Measurements from ENCODE around the gene NEUROG1. TPM values are rescaled to one million over a fixed set of nuclear protein-coding genes. Genes with fewer than 3 reads are reported as not detected.

NEUROG1 gene
- total and polyA plus RNA-seq, 4 donors: not detected

GRCh38 chr5:135492319-135492626 lies 43.5 kb downstream of the NEUROG1 start:
- Histone ChIP-seq H3K9ac (ENCODE audit: insufficient read depth in 1 of 2, low read length in 2 of 2) (no peak overlapping the region), H3K27me3 (ENCODE audit: control insufficient read depth in 3 of 3, insufficient read depth in 3 of 3, low read length in 2 of 3) (peaks cover 0 to 44% (median 42%) of the 10 kb centered on the region in 3 donors), H3K27ac (ENCODE audit: low read depth in 1 of 2, low read length in 1 of 2) (peak overlapping the region in 1 of 2 donors; percentile 8), H3K9me3 (ENCODE audit: control insufficient read depth in 4 of 4, insufficient read depth in 3 of 4, low read length in 3 of 4) (peaks cover 0 to 3% (median 0%) of the 10 kb centered on the region in 4 donors), H3K4me3 (no peak overlapping the region), H3K36me3 (ENCODE audit: control insufficient read depth in 4 of 4, insufficient read depth in 4 of 4, low read length in 4 of 4) (no peaks in the 10 kb centered on the region), H3K4me1 (ENCODE audit: control insufficient read depth in 5 of 5, insufficient read depth in 5 of 5, low read length in 5 of 5) (peaks cover 0 to 36% (median 4%) of the 10 kb centered on the region in 5 donors)
- DNase-seq (no peak), ATAC-seq (ENCODE audit: insufficient read depth, low FRiP score) (peak; percentile 14)
- WGBS, 2 donors: 45 to 49% methylated on average over 3 of the region's 3 CpGs
- TF ChIP-seq, protein P1, sequence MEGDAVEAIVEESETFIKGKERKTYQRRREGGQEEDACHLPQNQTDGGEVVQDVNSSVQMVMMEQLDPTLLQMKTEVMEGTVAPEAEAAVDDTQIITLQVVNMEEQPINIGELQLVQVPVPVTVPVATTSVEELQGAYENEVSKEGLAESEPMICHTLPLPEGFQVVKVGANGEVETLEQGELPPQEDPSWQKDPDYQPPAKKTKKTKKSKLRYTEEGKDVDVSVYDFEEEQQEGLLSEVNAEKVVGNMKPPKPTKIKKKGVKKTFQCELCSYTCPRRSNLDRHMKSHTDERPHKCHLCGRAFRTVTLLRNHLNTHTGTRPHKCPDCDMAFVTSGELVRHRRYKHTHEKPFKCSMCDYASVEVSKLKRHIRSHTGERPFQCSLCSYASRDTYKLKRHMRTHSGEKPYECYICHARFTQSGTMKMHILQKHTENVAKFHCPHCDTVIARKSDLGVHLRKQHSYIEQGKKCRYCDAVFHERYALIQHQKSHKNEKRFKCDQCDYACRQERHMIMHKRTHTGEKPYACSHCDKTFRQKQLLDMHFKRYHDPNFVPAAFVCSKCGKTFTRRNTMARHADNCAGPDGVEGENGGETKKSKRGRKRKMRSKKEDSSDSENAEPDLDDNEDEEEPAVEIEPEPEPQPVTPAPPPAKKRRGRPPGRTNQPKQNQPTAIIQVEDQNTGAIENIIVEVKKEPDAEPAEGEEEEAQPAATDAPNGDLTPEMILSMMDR (IDR thresholded peaks at IDR 0.05; ENCODE audit: control extremely low read depth, extremely low read depth): no peak

- peaks cover 0 to 3% (median 0%) of the 10 kb centered on the region in 4 donors for H3K9me3 ChIP-seq (ENCODE audit: control insufficient read depth in 4 of 4, insufficient read depth in 3 of 4, low read length in 3 of 4)
- WGBS, 2 donors: 14 to 18% methylated on average over 40 of the region's 40 CpGs
Measured at GRCh38 chr5:135491552-135492318, 44.0 kb downstream of the NEUROG1 start.

DNA sequence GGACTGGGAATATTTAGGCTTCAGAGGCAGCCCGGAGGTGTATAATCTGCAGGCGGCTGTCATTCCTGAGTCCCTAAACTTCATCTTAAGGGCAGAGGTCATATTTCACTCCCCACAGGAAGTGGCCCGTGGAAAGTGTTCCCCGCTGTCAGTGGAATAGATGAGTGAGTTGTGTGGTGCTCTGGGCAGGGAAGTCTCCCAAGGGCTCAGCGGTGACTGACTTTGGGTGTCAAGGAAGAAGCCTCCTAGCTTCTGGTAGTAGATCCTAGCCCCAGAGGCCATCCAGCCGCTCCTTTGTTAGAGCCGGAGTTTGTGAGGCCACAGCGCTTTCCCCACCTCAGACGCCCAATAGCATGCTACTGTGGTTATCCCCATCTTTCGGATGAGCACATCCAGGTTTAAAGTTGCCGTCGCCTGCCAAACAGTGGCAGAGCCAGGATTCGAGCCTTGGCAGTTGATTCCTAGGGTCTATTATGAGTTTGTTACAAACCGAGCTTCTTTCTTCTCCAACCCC lies 44.7 kb downstream of the NEUROG1 start:
- DNase-seq (no peak), ATAC-seq (ENCODE audit: insufficient read depth, low FRiP score) (no peak)
- Histone ChIP-seq H3K36me3 (ENCODE audit: control insufficient read depth in 4 of 4, insufficient read depth in 4 of 4, low read length in 4 of 4) (no peaks in the 10 kb centered on the region), H3K4me3 (no peak overlapping the region), H3K27me3 (ENCODE audit: control insufficient read depth in 3 of 3, insufficient read depth in 3 of 3, low read length in 2 of 3) (peaks cover 0 to 47% (median 44%) of the 10 kb centered on the region in 3 donors), H3K9me3 (ENCODE audit: control insufficient read depth in 4 of 4, insufficient read depth in 3 of 4, low read length in 3 of 4) (peaks cover 0 to 3% (median 0%) of the 10 kb centered on the region in 4 donors), H3K4me1 (ENCODE audit: control insufficient read depth in 5 of 5, insufficient read depth in 5 of 5, low read length in 5 of 5) (peaks cover 0 to 37% (median 4%) of the 10 kb centered on the region in 5 donors), H3K9ac (ENCODE audit: insufficient read depth in 1 of 2, low read length in 2 of 2) (no peak overlapping the region), H3K27ac (ENCODE audit: low read depth in 1 of 2, low read length in 1 of 2) (no peak overlapping the region)
- TF ChIP-seq, protein P1 (IDR thresholded peaks at IDR 0.05; ENCODE audit: control extremely low read depth, extremely low read depth): no peak
- 15 to 35% methylated on average over 14 of the region's 14 CpGs for WGBS, 2 donors

More at GRCh38 chr5:135491552-135492318, 44.0 kb downstream of the NEUROG1 start:
- Histone ChIP-seq H3K27ac (ENCODE audit: low read depth in 1 of 2, low read length in 1 of 2) (peak overlapping the region in 1 of 2 donors; percentile 8), H3K4me3 (no peak overlapping the region), H3K27me3 (ENCODE audit: control insufficient read depth in 3 of 3, insufficient read depth in 3 of 3, low read length in 2 of 3) (peaks cover 0 to 47% (median 44%) of the 10 kb centered on the region in 3 donors), H3K36me3 (ENCODE audit: control insufficient read depth in 4 of 4, insufficient read depth in 4 of 4, low read length in 4 of 4) (no peaks in the 10 kb centered on the region), H3K4me1 (ENCODE audit: control insufficient read depth in 5 of 5, insufficient read depth in 5 of 5, low read length in 5 of 5) (peaks cover 0 to 37% (median 4%) of the 10 kb centered on the region in 5 donors), H3K9ac (ENCODE audit: insufficient read depth in 1 of 2, low read length in 2 of 2) (no peak overlapping the region)
- ATAC-seq (ENCODE audit: insufficient read depth, low FRiP score) (peak; percentile 51), DNase-seq (peak; percentile 47 to 70 (median 70))
- TF ChIP-seq, protein P1 (IDR thresholded peaks at IDR 0.05; ENCODE audit: control extremely low read depth, extremely low read depth): no peak

Data from lung (tissue), 12 donors.